NCI-H2227 treated with DMSO at 0.1 percent for 48 hours (cell line): ENCODE measurements around the gene UBE2S.

Source experiments
- DNase-seq: peaks from one replicate; lab custom pipeline; 2025; lab: John Stamatoyannopoulos, UW

UBE2S gene

GRCh38 chr19:55383279-55384130 lies 24.1 kb downstream of the UBE2S start:
- DNase-seq: peak; percentile 74

DNA sequence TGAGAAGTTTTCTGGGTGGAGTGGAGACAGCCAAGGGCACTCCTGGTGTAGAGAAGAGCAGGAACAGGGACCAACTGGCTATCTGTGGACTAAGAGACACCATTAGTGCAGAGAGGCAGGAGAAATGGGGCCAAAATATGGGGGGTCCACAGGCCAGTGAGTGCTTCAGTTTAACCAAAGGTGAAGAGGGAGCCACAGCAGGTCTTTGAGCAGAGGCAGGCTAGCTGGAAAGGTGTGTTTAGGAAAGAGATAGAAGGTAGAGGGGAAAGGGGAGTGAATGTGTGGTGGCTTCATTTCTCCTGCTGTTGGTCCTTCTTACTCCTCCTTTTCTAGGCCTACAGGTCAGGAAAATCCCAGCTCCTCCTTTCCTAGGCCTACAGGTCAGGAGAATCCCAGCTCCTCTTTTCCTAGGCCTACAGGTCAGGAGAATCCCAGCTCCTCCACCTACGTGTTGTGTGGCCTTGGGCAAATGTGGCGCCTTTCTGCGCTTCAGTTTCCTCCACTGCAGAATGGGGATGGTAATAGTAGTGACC lies 25.0 kb downstream of the UBE2S start:
- no peak for DNase-seq

DNA sequence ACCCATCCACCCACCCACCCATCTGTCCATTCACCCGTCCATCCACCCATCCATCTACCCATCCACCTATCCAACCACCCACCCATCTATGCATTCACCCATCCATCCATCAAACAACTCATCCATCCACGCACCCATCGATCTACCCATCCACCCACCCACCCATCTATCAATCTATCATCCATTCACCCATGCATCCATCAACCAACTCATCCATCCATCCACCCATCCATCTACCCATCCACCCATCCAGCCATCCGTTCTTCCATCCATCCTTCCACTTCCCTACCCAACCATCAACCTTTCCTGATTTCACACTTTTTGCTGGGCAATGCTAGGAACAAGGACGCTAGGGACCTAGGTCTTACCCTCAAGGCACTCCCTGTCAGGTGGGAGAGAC lies 25.6 kb downstream of the UBE2S start:
- DNase-seq: no peak

DNA sequence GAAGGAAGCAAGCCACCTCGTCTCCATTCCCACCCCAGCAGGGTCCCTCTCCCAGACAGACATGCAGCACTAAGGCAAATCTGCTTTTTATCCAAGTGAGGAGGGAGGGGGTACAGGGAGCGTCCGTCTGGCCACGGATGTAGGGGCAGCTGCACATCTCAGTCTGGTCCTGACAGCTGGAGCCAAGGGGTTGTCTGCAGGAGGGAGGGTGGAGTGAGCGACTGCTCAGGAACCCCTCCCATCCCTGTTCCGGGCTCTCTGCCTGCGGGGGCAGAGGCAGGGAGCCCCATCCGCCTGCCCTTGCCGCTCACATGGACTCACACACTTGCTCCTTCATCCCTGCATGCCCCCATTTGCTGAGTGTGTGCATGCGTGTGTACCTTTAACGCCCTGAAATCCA lies 28.4 kb downstream of the UBE2S start:
- DNase-seq: no peak

DNA sequence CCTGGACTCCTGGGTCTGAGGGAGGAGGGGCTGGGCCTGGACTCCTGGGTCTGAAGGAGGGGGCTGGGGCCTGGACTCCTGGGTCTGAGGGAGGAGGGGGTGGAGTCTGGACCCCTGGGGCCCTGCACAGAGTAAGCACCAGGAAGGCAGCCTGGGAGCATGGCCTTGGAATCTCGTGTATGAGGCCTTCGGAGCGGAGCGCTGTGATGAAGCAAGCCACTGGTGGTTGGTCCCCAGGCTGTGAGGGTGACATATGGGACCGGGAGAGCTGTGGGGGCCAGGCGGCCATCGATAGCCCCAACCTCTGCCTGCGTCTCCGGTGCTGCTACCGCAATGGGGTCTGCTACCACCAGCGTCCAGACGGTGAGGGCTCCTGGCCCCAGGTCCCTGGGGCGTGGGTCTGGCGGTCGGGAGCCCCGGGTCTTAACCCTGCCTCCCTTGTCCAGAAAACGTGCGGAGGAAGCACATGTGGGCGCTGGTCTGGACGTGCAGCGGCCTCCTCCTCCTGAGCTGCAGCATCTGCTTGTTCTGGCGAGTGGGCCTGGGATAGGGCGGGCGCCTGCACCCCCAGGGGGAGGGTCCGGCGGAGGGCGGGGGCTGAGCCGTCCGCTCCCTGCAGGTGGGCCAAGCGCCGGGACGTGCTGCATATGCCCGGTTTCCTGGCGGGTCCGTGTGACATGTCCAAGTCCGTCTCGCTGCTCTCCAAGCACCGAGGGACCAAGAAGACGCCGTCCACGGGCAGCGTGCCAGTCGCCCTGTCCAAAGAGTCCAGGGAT lies 30.0 kb downstream of the UBE2S start:
- no peak for DNase-seq

DNA sequence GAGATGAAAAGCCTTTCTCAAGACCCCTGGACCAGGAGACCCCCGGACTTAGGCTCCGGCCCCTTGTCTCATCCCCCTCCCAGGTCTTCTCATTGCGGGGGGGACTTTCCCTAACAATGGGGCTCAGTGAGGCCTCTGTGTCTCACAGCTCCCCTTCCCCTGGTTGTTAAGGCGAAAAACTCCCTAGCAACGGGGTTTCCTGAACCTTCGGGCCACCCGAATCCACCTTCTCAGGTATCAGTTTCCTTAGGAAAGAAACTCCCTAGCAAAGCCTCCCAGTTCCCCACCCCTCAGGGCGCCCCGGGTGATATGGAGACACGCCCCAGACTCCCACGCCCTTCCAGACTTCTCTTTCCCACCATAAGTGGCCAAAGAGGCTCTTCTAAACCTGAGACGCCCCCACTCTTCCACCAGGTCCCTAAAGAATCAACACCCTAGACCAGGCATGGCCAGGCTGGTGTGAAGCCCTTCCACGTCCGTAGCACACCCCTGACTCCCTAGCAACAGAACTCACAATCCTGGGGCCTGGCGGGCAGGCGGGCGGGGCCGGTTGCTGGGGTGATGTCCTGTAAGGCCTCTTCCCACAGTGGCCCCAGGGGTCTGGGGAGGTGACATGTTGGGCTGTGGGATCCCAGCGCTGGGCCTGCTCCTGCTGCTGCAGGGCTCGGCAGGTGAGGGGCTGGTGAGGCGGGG lies 31.2 kb downstream of the UBE2S start, which contains the start of gene TMEM190:
TMEM190 (plus strand) TSS at position 586 of the 693 bp plus-strand sequence; CDS start at position 614, 28 bp downstream.
- no peak for DNase-seq

DNA sequence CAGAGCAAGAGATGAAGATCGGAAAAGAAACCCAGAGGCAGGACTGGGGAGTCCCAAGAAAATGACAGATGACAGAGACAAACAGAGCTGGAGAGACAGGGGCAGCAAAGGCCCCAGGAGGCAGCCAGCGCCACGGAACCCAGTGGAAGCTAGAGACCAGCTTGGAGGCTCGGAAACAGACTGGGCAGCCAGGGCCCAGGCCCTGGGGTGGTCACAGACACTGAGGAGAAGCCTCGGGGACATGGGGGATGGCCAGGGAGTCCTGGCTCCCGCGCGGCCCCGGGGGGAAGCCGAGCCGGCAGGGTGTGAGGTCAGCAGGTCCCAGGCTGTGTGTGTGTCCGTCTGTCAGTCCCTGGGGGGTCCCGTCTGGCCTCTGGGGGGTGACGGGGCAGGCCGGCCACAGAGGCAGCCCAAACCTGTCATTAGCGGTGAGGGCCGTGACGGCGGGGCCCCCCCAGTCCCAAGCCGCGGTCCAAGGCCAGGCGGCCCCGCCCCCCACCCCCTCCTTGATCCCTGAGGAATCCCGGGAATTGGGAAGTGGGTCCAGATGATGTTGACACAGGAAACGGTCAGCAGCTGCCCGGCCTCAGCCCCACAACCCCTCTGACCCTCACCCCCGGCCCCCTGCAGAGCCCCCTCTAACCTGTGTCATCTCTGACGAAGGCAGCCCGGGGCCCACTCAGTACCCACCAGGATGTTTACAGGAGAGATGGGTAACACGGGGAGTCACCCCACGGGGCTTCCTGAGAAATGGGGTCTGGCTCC lies 33.4 kb downstream of the UBE2S start:
- no peak for DNase-seq

DNA sequence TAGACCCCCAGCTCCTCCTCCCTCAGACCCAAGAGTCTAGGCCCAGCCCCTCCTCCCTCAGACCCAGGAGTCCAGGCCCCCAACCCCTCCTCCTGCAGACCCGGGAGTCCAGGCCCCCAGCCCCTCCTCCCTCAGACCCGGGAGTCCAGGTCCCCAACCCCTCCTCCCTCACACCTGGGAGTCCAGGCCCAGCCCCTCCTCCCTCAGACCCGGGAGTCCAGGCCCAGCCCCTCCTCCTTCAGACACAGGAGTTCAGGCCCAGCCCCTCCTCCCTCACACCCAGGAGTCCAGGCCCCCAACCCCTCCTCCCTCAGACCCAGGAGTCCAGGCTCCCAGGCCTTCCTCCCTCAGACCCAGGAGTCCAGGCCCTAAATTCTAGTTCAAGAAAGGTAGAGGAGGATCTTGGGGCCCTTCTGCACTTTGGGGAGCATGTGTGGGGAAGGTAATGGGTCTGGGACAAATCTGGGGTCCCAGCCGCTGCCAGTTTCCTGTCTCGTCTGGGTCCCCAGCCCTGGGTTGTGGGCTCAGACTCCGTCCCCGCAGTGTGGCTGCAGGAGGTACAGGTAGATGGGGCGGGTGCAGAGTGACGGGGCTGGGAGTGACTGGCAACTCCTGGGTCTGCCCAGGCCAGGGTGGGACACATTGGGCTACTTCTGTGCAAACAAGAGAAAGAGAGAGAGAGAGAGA lies 34.1 kb downstream of the UBE2S start:
- DNase-seq: no peak

GRCh38 chr19:55372316-55373081 lies 35.1 kb downstream of the UBE2S start:
- DNase-seq: no peak

DNA sequence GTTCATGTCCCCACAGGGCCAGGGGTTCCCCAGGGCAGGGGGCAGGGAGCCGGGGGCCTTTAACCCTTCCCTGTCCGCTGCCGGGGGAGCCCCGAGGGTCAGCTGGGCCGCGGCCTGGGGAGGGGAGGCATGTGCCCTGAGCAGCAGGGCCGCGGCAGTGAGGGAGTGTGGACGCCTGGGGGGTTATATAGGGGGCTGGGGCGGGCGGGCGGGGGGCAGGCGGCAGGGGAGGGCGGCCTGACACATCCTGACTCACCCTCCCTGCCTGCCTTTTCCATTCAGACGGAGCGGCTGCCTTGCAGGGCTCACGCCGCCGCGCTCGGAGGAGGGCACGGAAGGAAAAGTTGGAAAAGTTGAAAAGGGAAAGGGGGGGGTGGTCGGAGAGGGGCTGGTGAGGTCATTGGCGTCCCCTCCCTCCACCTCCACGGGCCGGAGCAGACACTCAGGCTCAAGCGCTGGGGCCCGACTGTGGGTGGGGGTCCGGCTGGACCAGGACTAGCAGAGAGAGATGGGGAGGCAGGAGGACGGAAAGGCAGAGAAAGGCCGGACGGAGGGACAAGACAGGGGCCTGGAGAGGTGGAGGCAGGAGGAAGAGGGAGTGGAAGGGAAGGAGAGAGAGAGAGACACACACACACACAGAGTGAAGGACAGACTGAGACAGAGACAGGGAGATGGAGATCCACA lies 37.1 kb downstream of the UBE2S start, which contains the start of gene IL11:
IL11 (minus strand) TSS at position 159 of the 684 bp plus-strand sequence; CDS start at position 6, 153 bp downstream.
- DNase-seq: no peak

- DNase-seq: peak; percentile 90
Observed at GRCh38 chr19:55369653-55370304, 37.8 kb downstream of the UBE2S start.

DNA sequence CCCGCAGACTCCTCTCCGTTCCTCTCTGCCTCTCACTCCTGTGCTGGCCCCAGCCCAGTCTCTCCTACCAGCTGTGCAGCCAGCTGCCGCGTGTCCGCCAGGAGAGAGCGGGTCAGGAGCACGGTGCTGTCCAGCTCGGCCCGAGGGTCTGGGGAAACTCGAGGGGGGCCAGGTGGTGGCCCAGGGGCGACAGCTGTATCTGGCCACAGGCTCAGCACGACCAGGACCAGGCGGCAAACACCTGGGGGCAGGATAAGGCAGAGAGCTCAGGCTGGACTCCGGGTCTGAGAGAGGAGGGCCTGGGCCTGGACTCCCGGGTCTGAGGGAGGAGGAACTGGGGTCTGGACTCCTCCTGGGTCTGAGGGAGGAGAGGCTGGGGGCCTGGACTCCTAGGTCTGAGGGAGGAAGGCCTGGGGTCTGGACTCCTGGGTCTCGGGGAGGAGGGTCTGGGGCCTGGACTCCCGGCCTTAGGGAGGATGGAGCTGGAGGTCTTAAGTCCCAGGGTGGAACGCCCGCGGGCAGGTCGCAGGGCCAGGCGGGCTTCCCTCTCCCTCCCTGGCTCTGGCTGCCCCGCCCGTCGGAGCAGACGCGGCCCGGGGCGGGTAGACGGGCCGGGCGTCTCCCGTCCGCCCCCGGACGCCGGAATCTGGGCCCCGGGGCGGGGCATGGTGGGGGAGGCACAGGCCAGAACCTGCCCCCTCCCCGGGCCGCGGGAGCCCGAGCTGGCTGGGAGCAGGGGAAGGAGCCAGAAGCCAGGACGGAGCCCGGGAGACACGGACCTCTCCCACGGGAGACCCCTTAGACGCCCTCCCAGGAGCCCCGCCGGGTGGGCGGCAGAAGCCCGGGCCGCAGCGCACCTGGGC lies 38.7 kb downstream of the UBE2S start:
- DNase-seq: no peak

DNA sequence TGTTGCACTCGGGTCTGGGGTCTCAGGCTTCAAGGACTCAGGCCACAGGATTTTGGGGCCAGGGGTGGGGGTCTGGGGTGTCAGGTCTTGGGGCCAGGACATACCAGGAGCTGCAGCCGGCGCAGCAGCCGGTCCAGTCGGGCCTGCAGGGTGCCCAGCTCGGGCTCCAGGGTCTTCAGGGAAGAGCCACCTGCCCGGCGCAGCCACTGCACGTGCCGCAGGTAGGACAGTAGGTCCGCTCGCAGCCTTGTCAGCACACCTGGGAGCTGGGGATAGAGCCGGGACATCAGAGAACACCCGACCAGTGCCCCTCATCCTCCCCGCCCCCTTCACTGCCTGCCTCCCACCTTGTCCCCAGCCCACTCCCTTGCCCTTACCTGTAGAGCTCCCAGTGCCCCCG lies 39.5 kb downstream of the UBE2S start:
- DNase-seq: no peak

- no peak for DNase-seq
Observed at GRCh38 chr19:55366790-55367189, 40.8 kb downstream of the UBE2S start.

DNA sequence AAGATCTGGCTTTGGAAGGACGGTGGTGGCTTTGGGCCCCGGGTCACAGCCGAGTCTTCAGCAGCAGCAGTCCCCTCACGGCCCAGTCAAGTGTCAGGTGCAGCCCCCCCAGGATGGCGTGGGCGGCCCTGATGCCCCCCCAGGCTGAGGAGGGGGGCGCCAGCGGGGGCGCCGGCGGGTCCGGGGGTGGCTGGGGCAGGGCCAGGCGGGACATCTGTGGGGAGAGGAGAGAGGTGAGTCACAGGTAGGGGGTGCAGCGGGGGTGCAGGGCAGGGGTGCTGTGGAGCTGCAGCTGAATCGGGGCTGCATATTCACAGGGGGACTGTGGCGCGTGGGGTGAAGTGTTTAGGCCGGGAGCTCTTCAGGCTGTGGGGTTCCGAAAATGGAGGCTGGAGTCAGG lies 41.6 kb downstream of the UBE2S start:
- no peak for DNase-seq

- DNase-seq: no peak
Observed at GRCh38 chr19:55365245-55365644, 42.3 kb downstream of the UBE2S start.

DNA sequence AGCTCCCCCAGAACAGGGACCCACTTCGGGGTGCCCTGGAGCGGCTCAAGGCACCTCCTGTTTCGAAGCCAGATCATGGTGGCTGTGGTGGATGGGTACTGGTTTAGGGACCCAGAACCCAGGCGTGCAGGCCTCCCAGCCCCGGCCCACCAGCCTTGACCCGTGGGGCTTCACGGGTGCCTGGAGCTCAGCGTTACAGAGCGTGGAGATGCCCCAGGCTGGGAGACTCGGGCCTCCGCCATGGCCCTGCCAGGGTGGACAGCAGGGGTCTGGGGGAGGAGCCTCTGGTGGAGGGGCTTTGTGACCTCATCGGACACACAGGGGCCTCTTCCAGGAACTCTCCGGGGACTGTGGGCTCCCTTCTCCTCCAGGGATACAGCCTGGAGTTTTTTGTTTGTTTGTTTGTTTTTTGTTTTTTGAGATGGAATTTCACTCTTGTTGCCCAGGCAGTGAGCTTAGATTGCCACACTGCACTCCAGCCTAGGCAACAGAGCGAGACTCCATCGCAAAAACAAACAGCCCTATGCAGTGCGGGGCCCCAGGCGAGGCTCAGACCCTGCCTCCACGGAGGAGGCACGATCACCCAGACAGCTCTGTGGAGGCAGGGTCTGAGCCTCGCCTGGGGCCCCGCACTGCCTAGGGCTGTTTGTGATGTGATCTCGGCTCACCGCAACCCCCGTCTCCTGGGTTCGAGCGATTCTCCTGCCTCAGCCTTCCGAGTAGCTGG lies 44.4 kb downstream of the UBE2S start, which contains the start of gene GARIN5B:
GARIN5B (minus strand) TSS at position 271 of the 727 bp plus-strand sequence; CDS start at position 77, 194 bp downstream.
- DNase-seq: no peak
